H9 (cell line): ENCODE data around the gene NKX2-2. TPM values are rescaled to one million over a fixed set of nuclear protein-coding genes. Genes with fewer than 3 reads are reported as not detected.

ENCODE experiments used
- DNase-seq: peaks from one replicate; pipeline ENCODE4 v3.0.0-alpha.2; 2017
- H2AFZ ChIP-seq: one replicate; pipeline ENCODE4 v1.6.1; 2013; ENCODE audit warnings: mild to moderate bottlenecking, low read length, control low read depth, moderate library complexity
- H2AK5ac ChIP-seq: 2 replicates; pipeline ENCODE4 v1.6.1; 2013; ENCODE audit warnings: low read length, control low read depth, mixed read lengths; ENCODE audit not compliant: insufficient read length
- H2BK120ac ChIP-seq: one replicate; pipeline ENCODE4 v1.6.1; 2013; ENCODE audit warnings: low read depth, mild to moderate bottlenecking, low read length, control low read depth, inconsistent platforms; ENCODE audit not compliant: poor library complexity, severe bottlenecking
- H2BK12ac ChIP-seq: 2 replicates; pipeline ENCODE4 v1.6.1; 2013; ENCODE audit warnings: low read length, control low read depth, mixed read lengths, low read depth; ENCODE audit not compliant: insufficient read length
- H2BK15ac ChIP-seq: 2 replicates; pipeline ENCODE4 v1.6.1; 2013; ENCODE audit warnings: low read depth, low read length, control low read depth
- H2BK20ac ChIP-seq: one replicate; pipeline ENCODE4 v1.6.1; 2013; ENCODE audit warnings: low read depth, mild to moderate bottlenecking, low read length, control low read depth, inconsistent platforms; ENCODE audit not compliant: poor library complexity, severe bottlenecking
- H2BK5ac ChIP-seq: 2 replicates; pipeline ENCODE4 v1.6.1; 2013; ENCODE audit warnings: low read length, control low read depth, mixed read lengths; ENCODE audit not compliant: insufficient read length
- H3K14ac ChIP-seq: 2 replicates; pipeline ENCODE4 v1.6.1; 2013; ENCODE audit warnings: low read length, control low read depth; ENCODE audit not compliant: insufficient read depth
- H3K18ac ChIP-seq: 2 replicates; pipeline ENCODE4 v1.6.1; 2013; ENCODE audit warnings: low read depth, mild to moderate bottlenecking, mixed read lengths, low read length, control low read depth; ENCODE audit not compliant: insufficient read length
- H3K23ac ChIP-seq: 2 replicates; pipeline ENCODE4 v1.6.1; 2013; ENCODE audit warnings: low read length, control low read depth, mixed read lengths, low read depth; ENCODE audit not compliant: insufficient read length
- H3K23me2 ChIP-seq: 2 replicates; pipeline ENCODE4 v1.6.1; 2013; ENCODE audit warnings: low read depth, mild to moderate bottlenecking, mixed read lengths, low read length, control low read depth; ENCODE audit not compliant: insufficient read length, poor library complexity, severe bottlenecking
- H3K27ac ChIP-seq: 2 replicates; pipeline ENCODE4 v1.5.1; 2013; ENCODE audit warnings: low read length, control low read depth, mixed read lengths, low read depth; ENCODE audit not compliant: insufficient read length
- H3K27me3 ChIP-seq: 2 replicates; pipeline ENCODE4 v1.6.1; 2013; ENCODE audit warnings: low read length, control low read depth, inconsistent platforms; ENCODE audit not compliant: insufficient read depth
- H3K4ac ChIP-seq: 2 replicates; pipeline ENCODE4 v1.6.1; 2013; ENCODE audit warnings: low read depth, mild to moderate bottlenecking, control low read depth, inconsistent platforms, low read length, moderate library complexity
- H3K4me1 ChIP-seq: 2 replicates; pipeline ENCODE4 v1.6.1; 2013; ENCODE audit warnings: low read length, control low read depth, inconsistent platforms; ENCODE audit not compliant: insufficient read depth
- H3K4me2 ChIP-seq: 2 replicates; pipeline ENCODE4 v1.6.1; 2013; ENCODE audit warnings: low read length, control low read depth, mixed read lengths; ENCODE audit not compliant: insufficient read length, insufficient read depth
- H3K56ac ChIP-seq: 2 replicates; pipeline ENCODE4 v1.6.1; 2013; ENCODE audit warnings: low read depth, mild to moderate bottlenecking, mixed read lengths, low read length, control low read depth; ENCODE audit not compliant: insufficient read length
- H3K79me1 ChIP-seq: 2 replicates; pipeline ENCODE4 v1.6.1; 2013; ENCODE audit warnings: low read depth, mild to moderate bottlenecking, moderate library complexity, low read length, control low read depth, inconsistent platforms; ENCODE audit not compliant: insufficient read depth, poor library complexity, severe bottlenecking
- H3K79me2 ChIP-seq: 2 replicates; pipeline ENCODE4 v1.6.1; 2013; ENCODE audit warnings: low read length, control low read depth, inconsistent platforms; ENCODE audit not compliant: insufficient read depth
- H3K9ac ChIP-seq: 2 replicates; pipeline ENCODE4 v1.6.1; 2013; ENCODE audit warnings: low read length, control low read depth, mixed read lengths; ENCODE audit not compliant: insufficient read length; ENCODE audit errors: extremely low read depth
- H3K9me3 ChIP-seq: one replicate; pipeline ENCODE4 v1.6.1; 2013; ENCODE audit warnings: low read depth, low read length, inconsistent platforms; ENCODE audit not compliant: control insufficient read depth
- H3T11ph ChIP-seq: one replicate; pipeline ENCODE4 v1.6.1; 2013; ENCODE audit warnings: mild to moderate bottlenecking, low read length, control low read depth, inconsistent platforms
- H4K20me1 ChIP-seq: one replicate; pipeline ENCODE4 v1.6.1; 2013; ENCODE audit not compliant: control insufficient read depth, insufficient read length, insufficient read depth
- H4K5ac ChIP-seq: 2 replicates; pipeline ENCODE4 v1.6.1; 2013; ENCODE audit warnings: low read depth, mild to moderate bottlenecking, mixed read lengths, low read length, control low read depth; ENCODE audit not compliant: insufficient read length
- H4K8ac ChIP-seq: replicated peaks from 2 replicates; pipeline ENCODE4 v1.6.1; 2013; ENCODE audit warnings: low read length, control low read depth, mixed read lengths, low read depth; ENCODE audit not compliant: insufficient read length
- H4K91ac ChIP-seq: 2 replicates; pipeline ENCODE4 v1.6.1; 2013; ENCODE audit warnings: low read depth, mild to moderate bottlenecking, moderate library complexity, mixed read lengths, low read length, control low read depth; ENCODE audit not compliant: insufficient read length
- H3K27ac Mint-ChIP-seq, 3 experiments: 2 replicates in 2 of 3; 3 replicates in 1 of 3; pipeline ENCODE4 v1.8.0; 2020 to 2021; ENCODE audit warnings: mixed read lengths in 3 of 3, mild to moderate bottlenecking in 1 of 3, moderate library complexity in 1 of 3
- H3K27me3 Mint-ChIP-seq: 2 replicates; pipeline ENCODE4 v1.8.0; 2021; ENCODE audit warnings: low read depth, mild to moderate bottlenecking, moderate library complexity, mixed read lengths
- H3K36me3 Mint-ChIP-seq, 3 experiments: 2 replicates in 2 of 3; 3 replicates in 1 of 3; pipeline ENCODE4 v1.8.0; 2020 to 2021; ENCODE audit warnings: low read depth in 3 of 3, mixed read lengths in 3 of 3; ENCODE audit not compliant: insufficient read depth in 1 of 3
- H3K4me1 Mint-ChIP-seq, 2 experiments: 2 replicates each; pipeline ENCODE4 v1.8.0; 2020; ENCODE audit warnings: mixed read lengths in 2 of 2
- H3K4me3 Mint-ChIP-seq, 2 experiments: 2 replicates in 1 of 2; 3 replicates in 1 of 2; pipeline ENCODE4 v1.8.0; 2020 to 2021; ENCODE audit warnings: mild to moderate bottlenecking in 2 of 2, mixed read lengths in 2 of 2, moderate library complexity in 1 of 2
- H3K9me3 Mint-ChIP-seq, 2 experiments: 2 replicates in 1 of 2; 3 replicates in 1 of 2; pipeline ENCODE4 v1.8.0; 2020; ENCODE audit warnings: mild to moderate bottlenecking in 2 of 2, mixed read lengths in 2 of 2, moderate library complexity in 1 of 2
- CTCF ChIP-seq: fragments of 200-600 bp; sonication (generic); conservative IDR thresholded peaks from 3 replicates; pipeline ENCODE4 v1.8.0; 2021; ENCODE audit warnings: antibody characterized with exemption, mild to moderate bottlenecking
- WGBS: extraction: QIAGEN DNeasy Blood & Tissue Kit; methylation state at CpG from one replicate; pipeline ENCODE4 v1.1.7; 2013; ENCODE audit warnings: missing lambda C conversion rate, low lambda C conversion rate, mixed read lengths; ENCODE audit not compliant: insufficient read length; ENCODE audit errors: extremely low coverage; 5-methylcytosine and 5-hydroxymethylcytosine counted together
- total RNA-seq: library from RNA; stranded (reverse); gene quantifications from 2 replicates; pipeline ENCODE4 v1.2.1, GENCODE V29; 2021

Gene NKX2-2
- total RNA-seq, 1 experiment from 2014 or later: not detected

- peaks cover 20% of the 10 kb centered on the region for H3K23me2 ChIP-seq
- no peak overlapping the region for H2BK20ac ChIP-seq
- DNase-seq: no peak
- H3K4me2 ChIP-seq: peak overlapping the region; percentile 53
- H3K4me1 Mint-ChIP-seq: peaks cover 17 to 53% of the 10 kb centered on the region in 2 experiments
- no peak overlapping the region for H3K56ac ChIP-seq
- peaks cover 3% of the 10 kb centered on the region; the same call in 1 of the 2 replicates for H3K4me1 ChIP-seq
- H3K27ac ChIP-seq: no peak overlapping the region
- peaks cover 0 to 5% of the 10 kb centered on the region in 2 experiments; a peak in 3 of 5 replicates for H3K9me3 Mint-ChIP-seq
- H3K79me2 ChIP-seq: no peaks in the 10 kb centered on the region
- H3K36me3 Mint-ChIP-seq: no peaks in the 10 kb centered on the region; a peak in 1 of 7 replicates
- H3K23ac ChIP-seq: no peak overlapping the region
- H3K4ac ChIP-seq: no peak overlapping the region
- no peak overlapping the region for H2BK15ac ChIP-seq
- no peak overlapping the region for H2BK12ac ChIP-seq
- no peaks in the 10 kb centered on the region for H3K9me3 ChIP-seq
- H3K14ac ChIP-seq: no peak overlapping the region
- TF ChIP-seq CTCF: no peak
- no CpG with 5 or more reads among the region's 12 CpGs for WGBS
- no peak overlapping the region for H4K5ac ChIP-seq
- peaks cover 96% of the 10 kb centered on the region for H3K27me3 Mint-ChIP-seq
- H3K4me3 Mint-ChIP-seq: peak overlapping the region in 1 of 2 experiments; percentile 67; a peak in 3 of 5 replicates
- H2BK5ac ChIP-seq: no peak overlapping the region
- H4K91ac ChIP-seq: no peak overlapping the region
- no peak overlapping the region for H4K8ac ChIP-seq
- H2AFZ ChIP-seq: no peak overlapping the region
- no peak overlapping the region for H2AK5ac ChIP-seq
- H3K18ac ChIP-seq: no peak overlapping the region
- no peak overlapping the region for H2BK120ac ChIP-seq
- H3T11ph ChIP-seq: no peak overlapping the region
- H3K27me3 ChIP-seq: peaks cover 69% of the 10 kb centered on the region
- no peak overlapping the region for H3K9ac ChIP-seq
- H4K20me1 ChIP-seq: no peaks in the 10 kb centered on the region
- H3K79me1 ChIP-seq: no peaks in the 10 kb centered on the region
- no peak overlapping the region for H3K27ac Mint-ChIP-seq
These were observed 4.7 kb downstream of the NKX2-2 start for GRCh38 chr20:21509079-21509596.
